ENCODE data around the gene LAMA4.

- no peak for TF ChIP-seq EP300 (IDR thresholded peaks at IDR 0.05)
- no peak for TF ChIP-seq POLR2A (IDR thresholded peaks at IDR 0.05; ENCODE audit: low read depth)
- TF ChIP-seq CTCF (IDR thresholded peaks at IDR 0.05): no peak
- no peak for TF ChIP-seq POLR2AphosphoS5 (IDR thresholded peaks at IDR 0.05)
These were observed 4.4 kb upstream of the LAMA4 start for GRCh38 chr6:112258642-112259336.
